Uterus (tissue), 2 donors: ENCODE data around the gene GDPGP1.
A peak's percentile ranks its signal among the peaks of the same experiment; 100 is the strongest.
"Not testable (repeated sequence)": the region's sequence is repeated elsewhere in the genome, so short reads cannot be mapped to it uniquely, and the experiment has no call there.

Experiments used
- POLR2A ChIP-seq, 2 donors: fragments of 450-650 bp; IDR thresholded peaks; one replicate each; pipeline ENCODE4 v1.6.1; 2016; ENCODE audit warnings: antibody characterized with exemption in 2 of 2, mild to moderate bottlenecking in 1 of 2, moderate library complexity in 1 of 2
- TF ChIP-seq, protein P1 (sequence below), 4 experiments: fragments of 200-600 bp in 2 of 4; fragments of 450-650 bp in 2 of 4; sonication (generic) in 2 of 4; IDR thresholded peaks; one replicate each; pipeline ENCODE4 v1.5.1; 2016 to 2019; ENCODE audit warnings: antibody characterized with exemption in 4 of 4, mild to moderate bottlenecking in 2 of 4, moderate library complexity in 1 of 4

DNA sequence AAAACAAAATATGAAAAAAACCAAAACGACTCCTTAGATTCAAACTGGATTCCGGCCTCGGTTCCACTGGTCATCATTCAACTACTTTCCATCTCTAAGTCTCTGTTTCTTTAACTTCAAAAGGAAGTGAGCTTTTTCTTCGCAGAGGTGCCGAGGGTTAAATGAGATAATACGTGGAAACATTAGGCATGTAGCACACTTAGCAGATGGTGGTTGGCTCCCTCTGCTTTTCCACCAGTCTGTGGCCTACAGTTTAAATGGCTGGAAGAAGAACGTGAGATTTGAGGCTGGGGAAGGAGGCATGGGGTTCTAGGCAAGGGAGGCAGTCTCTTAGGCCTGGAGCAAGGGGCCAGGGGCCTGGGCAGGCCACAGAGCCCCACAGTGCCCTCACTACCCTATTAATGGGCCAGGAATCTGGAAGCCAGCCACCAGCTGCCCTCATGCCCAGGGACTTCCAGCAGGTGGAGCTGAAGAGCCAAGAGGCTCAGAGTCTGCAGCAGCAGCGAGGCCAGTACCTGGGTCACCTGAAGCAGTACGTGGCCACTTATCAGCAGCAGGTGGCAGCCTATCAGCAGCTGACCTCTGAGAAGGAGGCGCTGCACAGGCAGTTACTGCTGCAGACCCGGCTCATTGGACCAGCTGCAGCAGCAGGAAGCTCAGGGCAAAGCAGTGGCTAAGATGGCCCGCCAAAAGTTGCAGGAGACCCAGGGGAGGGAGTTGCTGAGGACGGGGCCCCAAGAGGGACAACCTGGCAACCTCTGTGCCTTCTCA, 59.2 kb downstream of the GDPGP1 start:
- TF ChIP-seq, protein P1, sequence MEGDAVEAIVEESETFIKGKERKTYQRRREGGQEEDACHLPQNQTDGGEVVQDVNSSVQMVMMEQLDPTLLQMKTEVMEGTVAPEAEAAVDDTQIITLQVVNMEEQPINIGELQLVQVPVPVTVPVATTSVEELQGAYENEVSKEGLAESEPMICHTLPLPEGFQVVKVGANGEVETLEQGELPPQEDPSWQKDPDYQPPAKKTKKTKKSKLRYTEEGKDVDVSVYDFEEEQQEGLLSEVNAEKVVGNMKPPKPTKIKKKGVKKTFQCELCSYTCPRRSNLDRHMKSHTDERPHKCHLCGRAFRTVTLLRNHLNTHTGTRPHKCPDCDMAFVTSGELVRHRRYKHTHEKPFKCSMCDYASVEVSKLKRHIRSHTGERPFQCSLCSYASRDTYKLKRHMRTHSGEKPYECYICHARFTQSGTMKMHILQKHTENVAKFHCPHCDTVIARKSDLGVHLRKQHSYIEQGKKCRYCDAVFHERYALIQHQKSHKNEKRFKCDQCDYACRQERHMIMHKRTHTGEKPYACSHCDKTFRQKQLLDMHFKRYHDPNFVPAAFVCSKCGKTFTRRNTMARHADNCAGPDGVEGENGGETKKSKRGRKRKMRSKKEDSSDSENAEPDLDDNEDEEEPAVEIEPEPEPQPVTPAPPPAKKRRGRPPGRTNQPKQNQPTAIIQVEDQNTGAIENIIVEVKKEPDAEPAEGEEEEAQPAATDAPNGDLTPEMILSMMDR (IDR thresholded peaks at IDR 0.05), result peak; percentile 65 to 79 (median 70)
- TF ChIP-seq POLR2A (IDR thresholded peaks at IDR 0.05), result not testable (repeated sequence)
